WTC11 (cell line): ENCODE results near the gene DDRGK1.

Source experiments
- CREB1 ChIP-seq: sonication (generic); formaldehyde crosslinking; IDR thresholded peaks from 2 replicates; pipeline ENCODE4 v1.8.0; 2023; ENCODE audit warnings: mild to moderate bottlenecking, missing genetic modification reagents
- TCF7 ChIP-seq: sonication (generic); formaldehyde crosslinking; IDR thresholded peaks from 2 replicates; pipeline ENCODE4 v1.8.0; 2022; ENCODE audit warnings: mild to moderate bottlenecking, low read depth, missing genetic modification reagents, moderate library complexity
- ZBTB21 ChIP-seq: sonication (generic); formaldehyde crosslinking; IDR thresholded peaks from 2 replicates; pipeline ENCODE4 v1.8.1; 2023; ENCODE audit warnings: mild to moderate bottlenecking, missing genetic modification reagents, borderline replicate concordance
- ZNF121 ChIP-seq: sonication (generic); formaldehyde crosslinking; IDR thresholded peaks from 2 replicates; pipeline ENCODE4 v1.8.0; 2023; ENCODE audit warnings: missing genetic modification reagents
- TF ChIP-seq, protein P1 (sequence below): fragments of 200-600 bp; IDR thresholded peaks from 2 replicates; pipeline ENCODE4 v1.8.0; 2022; ENCODE audit warnings: antibody characterized with exemption
- TF ChIP-seq, protein P2 (sequence below): sonication (generic); formaldehyde crosslinking; conservative IDR thresholded peaks from 2 replicates; pipeline ENCODE4 v1.8.1; 2022; ENCODE audit warnings: mild to moderate bottlenecking, missing genetic modification reagents

DNA sequence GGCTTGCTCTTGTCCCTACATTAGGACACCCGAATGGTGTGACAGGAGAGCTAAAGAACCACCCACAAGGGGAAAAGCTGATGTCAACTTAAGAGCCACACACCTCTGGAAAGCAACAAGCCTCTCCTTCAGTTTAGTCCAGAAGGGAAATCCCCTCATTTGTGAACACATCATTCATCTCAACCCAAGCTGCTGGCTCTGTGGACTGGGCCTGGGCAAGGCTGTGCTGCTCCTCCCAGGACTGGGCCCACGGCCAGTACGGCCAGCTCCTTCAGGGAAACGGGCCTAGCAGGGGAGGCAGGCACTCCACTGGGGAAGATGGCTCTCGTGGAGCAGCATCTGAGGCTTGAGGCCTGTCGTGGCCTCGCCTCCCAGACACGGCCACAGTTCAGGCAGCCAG lies 47.3 kb upstream of the DDRGK1 start:
- TF ChIP-seq, protein P1, sequence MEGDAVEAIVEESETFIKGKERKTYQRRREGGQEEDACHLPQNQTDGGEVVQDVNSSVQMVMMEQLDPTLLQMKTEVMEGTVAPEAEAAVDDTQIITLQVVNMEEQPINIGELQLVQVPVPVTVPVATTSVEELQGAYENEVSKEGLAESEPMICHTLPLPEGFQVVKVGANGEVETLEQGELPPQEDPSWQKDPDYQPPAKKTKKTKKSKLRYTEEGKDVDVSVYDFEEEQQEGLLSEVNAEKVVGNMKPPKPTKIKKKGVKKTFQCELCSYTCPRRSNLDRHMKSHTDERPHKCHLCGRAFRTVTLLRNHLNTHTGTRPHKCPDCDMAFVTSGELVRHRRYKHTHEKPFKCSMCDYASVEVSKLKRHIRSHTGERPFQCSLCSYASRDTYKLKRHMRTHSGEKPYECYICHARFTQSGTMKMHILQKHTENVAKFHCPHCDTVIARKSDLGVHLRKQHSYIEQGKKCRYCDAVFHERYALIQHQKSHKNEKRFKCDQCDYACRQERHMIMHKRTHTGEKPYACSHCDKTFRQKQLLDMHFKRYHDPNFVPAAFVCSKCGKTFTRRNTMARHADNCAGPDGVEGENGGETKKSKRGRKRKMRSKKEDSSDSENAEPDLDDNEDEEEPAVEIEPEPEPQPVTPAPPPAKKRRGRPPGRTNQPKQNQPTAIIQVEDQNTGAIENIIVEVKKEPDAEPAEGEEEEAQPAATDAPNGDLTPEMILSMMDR = no peak
- TF ChIP-seq CREB1 (CRISPR knock-in tag) (no peak), ZBTB21 (CRISPR knock-in tag) (no peak), ZNF121 (CRISPR knock-in tag) (no peak), TCF7 (CRISPR knock-in tag) (no peak)
- TF ChIP-seq, protein P2, sequence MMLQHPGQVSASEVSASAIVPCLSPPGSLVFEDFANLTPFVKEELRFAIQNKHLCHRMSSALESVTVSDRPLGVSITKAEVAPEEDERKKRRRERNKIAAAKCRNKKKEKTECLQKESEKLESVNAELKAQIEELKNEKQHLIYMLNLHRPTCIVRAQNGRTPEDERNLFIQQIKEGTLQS = no peak
